Measurements from ENCODE around the gene CLCN4. TPM values are rescaled to one million over a fixed set of nuclear protein-coding genes. Genes with fewer than 3 reads are reported as not detected.

Gene CLCN4
- total RNA-seq, 1 experiment from 2014 or later = 10.0 TPM

DNA sequence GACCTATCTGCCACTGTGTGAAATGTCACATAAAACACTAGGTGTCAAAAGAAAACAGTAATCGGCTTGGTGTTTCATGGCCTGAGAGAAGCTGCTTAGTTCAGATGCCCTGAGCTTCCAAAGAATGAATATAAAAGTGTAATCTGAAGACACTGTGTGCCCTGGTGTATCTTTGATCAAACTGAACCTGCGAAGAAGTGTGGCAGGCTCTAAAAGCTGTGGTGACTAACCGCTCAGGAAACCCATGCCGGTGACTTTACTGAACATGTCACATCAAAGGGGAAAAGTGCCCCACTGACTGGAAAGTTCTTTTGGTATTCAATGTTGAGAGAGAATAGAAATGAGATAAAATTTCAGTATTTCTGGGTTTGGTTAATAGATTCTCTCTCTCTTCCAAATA, 89.1 kb downstream of the CLCN4 start:
- Histone ChIP-seq H3K4me1 (no peaks in the 10 kb centered on the region), H3K4me3 (ENCODE audit: low read depth, low read length) (no peak overlapping the region), H3K36me3 (ENCODE audit: control insufficient read depth, insufficient read depth, low read length) (no peaks in the 10 kb centered on the region), H3K9me3 (no peaks in the 10 kb centered on the region), H3K27me3 (replicated peaks; ENCODE audit: control insufficient read depth, insufficient read depth, low read length) (no peaks in the 10 kb centered on the region)
- Mint-ChIP-seq H3K27me3 (ENCODE audit: insufficient read depth, unreplicated experiment) (no peaks in the 10 kb centered on the region), H3K4me1 (ENCODE audit: low read depth, unreplicated experiment) (peaks cover 7% of the 10 kb centered on the region), H3K4me3 (ENCODE audit: unreplicated experiment) (no peak overlapping the region), H3K27ac (ENCODE audit: unreplicated experiment) (no peak overlapping the region), H3K9me3 (ENCODE audit: unreplicated experiment) (no peaks in the 10 kb centered on the region), H3K36me3 (ENCODE audit: insufficient read depth, unreplicated experiment) (no peaks in the 10 kb centered on the region)
- DNase-seq = no peak
- POLR2A ChIA-PET = no interaction called here
- no TSS peak for BruUV-seq (replicated peaks)
- TF ChIP-seq, protein P1, sequence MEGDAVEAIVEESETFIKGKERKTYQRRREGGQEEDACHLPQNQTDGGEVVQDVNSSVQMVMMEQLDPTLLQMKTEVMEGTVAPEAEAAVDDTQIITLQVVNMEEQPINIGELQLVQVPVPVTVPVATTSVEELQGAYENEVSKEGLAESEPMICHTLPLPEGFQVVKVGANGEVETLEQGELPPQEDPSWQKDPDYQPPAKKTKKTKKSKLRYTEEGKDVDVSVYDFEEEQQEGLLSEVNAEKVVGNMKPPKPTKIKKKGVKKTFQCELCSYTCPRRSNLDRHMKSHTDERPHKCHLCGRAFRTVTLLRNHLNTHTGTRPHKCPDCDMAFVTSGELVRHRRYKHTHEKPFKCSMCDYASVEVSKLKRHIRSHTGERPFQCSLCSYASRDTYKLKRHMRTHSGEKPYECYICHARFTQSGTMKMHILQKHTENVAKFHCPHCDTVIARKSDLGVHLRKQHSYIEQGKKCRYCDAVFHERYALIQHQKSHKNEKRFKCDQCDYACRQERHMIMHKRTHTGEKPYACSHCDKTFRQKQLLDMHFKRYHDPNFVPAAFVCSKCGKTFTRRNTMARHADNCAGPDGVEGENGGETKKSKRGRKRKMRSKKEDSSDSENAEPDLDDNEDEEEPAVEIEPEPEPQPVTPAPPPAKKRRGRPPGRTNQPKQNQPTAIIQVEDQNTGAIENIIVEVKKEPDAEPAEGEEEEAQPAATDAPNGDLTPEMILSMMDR (IDR thresholded peaks at IDR 0.05; ENCODE audit: insufficient read depth in 1 of 2, low read depth in 1 of 2, low read length in 1 of 2, severe bottlenecking in 1 of 2, unreplicated experiment in 1 of 2) = no peak
- CTCF ChIA-PET = no interaction called here
- intact Hi-C loops (cut with micrococcal nuclease; ENCODE audit: unreplicated experiment) = no loop called here

DNA sequence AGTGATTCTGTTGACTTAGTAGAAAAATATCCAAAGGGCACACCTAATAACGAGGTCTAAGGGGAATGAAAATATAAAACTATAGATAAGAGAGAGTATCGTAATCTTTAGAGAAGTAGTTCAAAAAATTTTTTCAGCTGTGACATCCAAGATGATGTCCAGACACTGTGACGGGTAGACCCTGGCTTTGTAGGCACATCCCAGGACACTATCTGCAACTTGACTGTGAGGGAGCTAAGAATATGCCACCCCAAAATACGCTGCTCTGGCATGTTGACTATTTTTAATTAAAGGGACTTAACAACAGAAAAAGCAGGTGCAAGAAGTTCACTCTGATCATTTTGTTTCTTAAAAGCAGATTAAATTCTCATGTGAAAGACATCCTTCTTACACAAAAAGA, 89.5 kb downstream of the CLCN4 start:
- no peaks in the 10 kb centered on the region for H3K36me3 ChIP-seq (ENCODE audit: control insufficient read depth, insufficient read depth, low read length)
- no TSS peak for BruUV-seq (replicated peaks)
- Mint-ChIP-seq H3K4me3 (ENCODE audit: unreplicated experiment) (no peak overlapping the region), H3K9me3 (ENCODE audit: unreplicated experiment) (no peaks in the 10 kb centered on the region), H3K36me3 (ENCODE audit: insufficient read depth, unreplicated experiment) (no peaks in the 10 kb centered on the region), H3K27me3 (ENCODE audit: insufficient read depth, unreplicated experiment) (no peaks in the 10 kb centered on the region), H3K4me1 (ENCODE audit: low read depth, unreplicated experiment) (peaks cover 7% of the 10 kb centered on the region), H3K27ac (ENCODE audit: unreplicated experiment) (no peak overlapping the region)
- no peaks in the 10 kb centered on the region for H3K9me3 ChIP-seq
- DNase-seq = no peak
- intact Hi-C loops (cut with micrococcal nuclease; ENCODE audit: unreplicated experiment) = no loop called here
- H3K4me1 ChIP-seq = no peaks in the 10 kb centered on the region
- H3K27me3 ChIP-seq (replicated peaks; ENCODE audit: control insufficient read depth, insufficient read depth, low read length) = no peaks in the 10 kb centered on the region
- ChIA-PET CTCF (no interaction called here), POLR2A (no interaction called here)
- no peak overlapping the region for H3K4me3 ChIP-seq (ENCODE audit: low read depth, low read length)
- TF ChIP-seq, protein P1 (IDR thresholded peaks at IDR 0.05; ENCODE audit: insufficient read depth in 1 of 2, low read depth in 1 of 2, low read length in 1 of 2, severe bottlenecking in 1 of 2, unreplicated experiment in 1 of 2) = no peak

DNA sequence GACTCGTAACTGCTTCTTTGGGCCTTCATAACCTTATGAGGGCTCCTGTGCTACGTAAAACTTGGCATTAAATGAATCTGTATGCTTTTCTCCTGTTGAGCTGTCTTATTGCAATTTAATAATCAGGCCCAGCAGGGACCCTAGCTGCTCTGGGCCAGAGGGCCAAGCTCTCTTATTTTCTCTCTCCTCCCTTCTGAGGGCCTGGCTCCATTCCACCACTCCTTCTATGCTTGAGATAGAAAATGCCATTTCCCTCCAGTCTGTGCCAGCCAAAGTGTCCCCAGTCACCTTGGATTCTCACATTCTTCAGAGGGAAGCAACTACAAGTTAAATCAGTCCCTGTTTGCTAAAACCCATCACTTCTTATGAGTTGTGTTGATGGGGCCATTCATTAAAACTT, 90.1 kb downstream of the CLCN4 start:
- Mint-ChIP-seq H3K27ac (ENCODE audit: unreplicated experiment) (no peak overlapping the region), H3K4me1 (ENCODE audit: low read depth, unreplicated experiment) (peaks cover 7% of the 10 kb centered on the region), H3K9me3 (ENCODE audit: unreplicated experiment) (no peaks in the 10 kb centered on the region), H3K4me3 (ENCODE audit: unreplicated experiment) (no peak overlapping the region), H3K36me3 (ENCODE audit: insufficient read depth, unreplicated experiment) (no peaks in the 10 kb centered on the region), H3K27me3 (ENCODE audit: insufficient read depth, unreplicated experiment) (no peaks in the 10 kb centered on the region)
- no peaks in the 10 kb centered on the region for H3K4me1 ChIP-seq
- intact Hi-C loops (cut with micrococcal nuclease; ENCODE audit: unreplicated experiment) = no loop called here
- H3K4me3 ChIP-seq (ENCODE audit: low read depth, low read length) = no peak overlapping the region
- no peaks in the 10 kb centered on the region for H3K27me3 ChIP-seq (replicated peaks; ENCODE audit: control insufficient read depth, insufficient read depth, low read length)
- H3K9me3 ChIP-seq = no peaks in the 10 kb centered on the region
- no peak for DNase-seq
- no TSS peak for BruUV-seq (replicated peaks)
- POLR2A ChIA-PET = no interaction called here
- TF ChIP-seq, protein P1 (IDR thresholded peaks at IDR 0.05; ENCODE audit: insufficient read depth in 1 of 2, low read depth in 1 of 2, low read length in 1 of 2, severe bottlenecking in 1 of 2, unreplicated experiment in 1 of 2) = no peak
- H3K36me3 ChIP-seq (ENCODE audit: control insufficient read depth, insufficient read depth, low read length) = no peaks in the 10 kb centered on the region
- CTCF ChIA-PET = no interaction called here

All from Caco-2 (cell line).